GM19099 (cell line): ENCODE data around the gene CHRNG.

Experiments
- POLR2A ChIP-seq: IDR thresholded peaks from 3 replicates; pipeline ENCODE4 v1.6.1; 2011; ENCODE audit warnings: low read depth; ENCODE audit not compliant: insufficient read length; ENCODE audit errors: extremely low read depth

CHRNG gene

GRCh38 chr2:232532419-232532818 lies 7.1 kb upstream of the CHRNG start:
- no peak for TF ChIP-seq POLR2A

GRCh38 chr2:232533944-232534710 lies 5.4 kb upstream of the CHRNG start:
- no peak for TF ChIP-seq POLR2A

GRCh38 chr2:232534940-232535651 lies 4.4 kb upstream of the CHRNG start:
- no peak for TF ChIP-seq POLR2A

GRCh38 chr2:232535761-232536530 lies 3.5 kb upstream of the CHRNG start:
- TF ChIP-seq POLR2A = no peak

- TF ChIP-seq POLR2A = no peak
These were observed 2.4 kb upstream of the CHRNG start for GRCh38 chr2:232537079-232537478.

GRCh38 chr2:232537499-232537898 lies 2.0 kb upstream of the CHRNG start:
- no peak for TF ChIP-seq POLR2A

- no peak for TF ChIP-seq POLR2A
These were observed 821 bp upstream of the CHRNG start for GRCh38 chr2:232538671-232539070.

GRCh38 chr2:232540441-232541041 lies 1.0 kb downstream of the CHRNG start:
- no peak for TF ChIP-seq POLR2A

GRCh38 chr2:232541195-232541960 lies 1.9 kb downstream of the CHRNG start:
- TF ChIP-seq POLR2A = no peak

GRCh38 chr2:232541961-232542714 lies 2.6 kb downstream of the CHRNG start:
- no peak for TF ChIP-seq POLR2A

- TF ChIP-seq POLR2A = no peak
These were observed 3.4 kb downstream of the CHRNG start for GRCh38 chr2:232542715-232543467.

GRCh38 chr2:232543491-232543890 lies 4.0 kb downstream of the CHRNG start:
- TF ChIP-seq POLR2A = no peak
